IMR-90 (cell line): Measurements from ENCODE around the gene DNAJB8. TPM values are rescaled to one million over a fixed set of nuclear protein-coding genes. Genes with fewer than 3 reads are reported as not detected.

Experiments used
- ATAC-seq: fragments of 200-7000 bp; cut with Tn5 transposase; 2 replicates; pipeline ENCODE4 v1.9.1; 2020; ENCODE audit warnings: low read depth, mild to moderate bottlenecking, moderate library complexity
- BruUV-seq: library from RNA; stranded (reverse); fragments of 400-500 nt; replicated peaks from 2 replicates; lab custom pipeline; 2021; lab: Mats Ljungman, UMichigan
- CTCF ChIA-PET: fragments of 300-600 bp; formaldehyde crosslinking; extraction: SDS; loops from one replicate; lab custom pipeline; 2021; ENCODE audit warnings: antibody characterized with exemption; lab: Yijun Ruan, JAX
- POLR2A ChIA-PET: fragments of 300-600 bp; sonication (Branson Sonifier 250); formaldehyde crosslinking; loops from one replicate; lab custom pipeline; 2022; ENCODE audit warnings: antibody characterized with exemption; ENCODE audit not compliant: unreplicated experiment; lab: Charles Lee
- DNase-seq: peaks from one replicate; pipeline ENCODE4 v3.0.0; 2013
- H2AFZ ChIP-seq: replicated peaks from 2 replicates; pipeline ENCODE3; 2013; ENCODE audit warnings: low read length, mild to moderate bottlenecking; ENCODE audit not compliant: poor library complexity
- H2AK5ac ChIP-seq: 2 replicates; pipeline ENCODE4 v1.6.1; 2013; ENCODE audit warnings: low read depth, low read length, inconsistent platforms
- H2AK9ac ChIP-seq: replicated peaks from 2 replicates; pipeline ENCODE3; 2013; ENCODE audit warnings: mild to moderate bottlenecking, low read depth, low read length, moderate library complexity; ENCODE audit not compliant: poor library complexity
- H2BK120ac ChIP-seq: 2 replicates; pipeline ENCODE4 v1.6.1; 2013; ENCODE audit warnings: low read depth, low read length, inconsistent platforms
- H2BK15ac ChIP-seq: 3 replicates; pipeline ENCODE4 v1.6.1; 2013; ENCODE audit warnings: low read depth, low read length, inconsistent platforms
- H2BK20ac ChIP-seq: 2 replicates; pipeline ENCODE4 v1.6.1; 2013; ENCODE audit warnings: low read depth, mild to moderate bottlenecking, inconsistent platforms, low read length, moderate library complexity
- H2BK5ac ChIP-seq: 2 replicates; pipeline ENCODE4 v1.6.1; 2013; ENCODE audit warnings: mild to moderate bottlenecking, low read depth, low read length, inconsistent platforms; ENCODE audit not compliant: poor library complexity, severe bottlenecking
- H3K14ac ChIP-seq: replicated peaks from 2 replicates; pipeline ENCODE4 v1.6.1; 2013; ENCODE audit warnings: low read depth, low read length, inconsistent platforms
- H3K18ac ChIP-seq: 2 replicates; pipeline ENCODE4 v1.6.1; 2013; ENCODE audit warnings: low read depth, low read length, control low read depth
- H3K23ac ChIP-seq: 2 replicates; pipeline ENCODE4 v1.6.1; 2013; ENCODE audit warnings: low read depth, low read length, inconsistent platforms
- H3K27ac ChIP-seq: 2 replicates; pipeline ENCODE4 v1.5.1; 2013; ENCODE audit warnings: mild to moderate bottlenecking, control low read depth, low read length; ENCODE audit not compliant: insufficient read depth
- H3K27me3 ChIP-seq: 2 replicates; pipeline ENCODE4 v1.6.1; 2013; ENCODE audit warnings: low read length; ENCODE audit not compliant: control insufficient read depth, insufficient read depth
- H3K36me3 ChIP-seq: 2 replicates; pipeline ENCODE4 v1.6.1; 2013; ENCODE audit warnings: low read length, mixed read lengths; ENCODE audit not compliant: control insufficient read depth, insufficient read depth
- H3K4ac ChIP-seq: 2 replicates; pipeline ENCODE4 v1.6.1; 2013; ENCODE audit warnings: low read depth, low read length, inconsistent platforms
- H3K4me1 ChIP-seq: 2 replicates; pipeline ENCODE4 v1.6.1; 2013; ENCODE audit warnings: low read length, mixed read lengths; ENCODE audit not compliant: control insufficient read depth, insufficient read depth
- H3K4me2 ChIP-seq: 2 replicates; pipeline ENCODE4 v1.6.1; 2013; ENCODE audit warnings: low read depth, mild to moderate bottlenecking, control low read depth, low read length, moderate library complexity
- H3K4me3 ChIP-seq: 2 replicates; pipeline ENCODE4 v1.5.1; 2013; ENCODE audit warnings: low read depth, mild to moderate bottlenecking, control low read depth, low read length, moderate library complexity; ENCODE audit not compliant: insufficient read depth
- H3K56ac ChIP-seq: 2 replicates; pipeline ENCODE4 v1.6.1; 2013; ENCODE audit warnings: low read length, inconsistent platforms; ENCODE audit not compliant: insufficient read depth; ENCODE audit errors: extremely low read depth
- H3K79me1 ChIP-seq, 2 experiments: 2 replicates each; pipeline ENCODE4 v1.6.1; 2013; ENCODE audit warnings: low read length in 2 of 2, inconsistent platforms in 1 of 2, low read depth in 1 of 2
- H3K9ac ChIP-seq: 2 replicates; pipeline ENCODE4 v1.6.1; 2013; ENCODE audit warnings: low read depth, low read length, control low read depth
- H3K9me1 ChIP-seq: 2 replicates; pipeline ENCODE4 v1.6.1; 2013; ENCODE audit warnings: low read length, inconsistent platforms; ENCODE audit not compliant: insufficient read depth
- H3K9me3 ChIP-seq: 2 replicates; pipeline ENCODE4 v1.6.1; 2013; ENCODE audit warnings: low read length; ENCODE audit not compliant: control insufficient read depth, insufficient read depth
- H4K20me1 ChIP-seq: 2 replicates; pipeline ENCODE4 v1.6.1; 2013; ENCODE audit warnings: low read length, inconsistent platforms; ENCODE audit not compliant: insufficient read depth
- H4K5ac ChIP-seq: 2 replicates; pipeline ENCODE4 v1.6.1; 2013; ENCODE audit warnings: mild to moderate bottlenecking, low read depth, low read length, control low read depth
- H4K8ac ChIP-seq, 2 experiments: 2 replicates each; pipeline ENCODE4 v1.6.1; 2013; ENCODE audit warnings: low read depth in 2 of 2, low read length in 2 of 2, control low read depth in 1 of 2, inconsistent platforms in 1 of 2
- H4K91ac ChIP-seq: 2 replicates; pipeline ENCODE4 v1.6.1; 2013; ENCODE audit warnings: low read depth, low read length, inconsistent platforms; ENCODE audit not compliant: insufficient read depth
- MAZ ChIP-seq: IDR thresholded peaks from 2 replicates; pipeline ENCODE4 v1.6.1; 2012; ENCODE audit warnings: low read depth, mild to moderate bottlenecking, low read length, improper control_type of control experiment, moderate library complexity, borderline replicate concordance
- WGBS, 2 experiments: methylation state at CpG; one replicate each; pipeline versions ENCODE4 v1.1.5 to v1.1.7; 2013; ENCODE audit warnings: missing lambda C conversion rate in 2 of 2; ENCODE audit not compliant: insufficient read length in 1 of 2; ENCODE audit errors: extremely low coverage in 2 of 2; 5-methylcytosine and 5-hydroxymethylcytosine counted together
- dilution Hi-C: fragments of 300-500 bp; cut with HindIII; formaldehyde crosslinking; loops from one replicate; pipeline ENCODE4 v1.14.3; 2018; ENCODE audit warnings: low sequenced_read_pairs; ENCODE audit not compliant: unreplicated experiment
- in situ Hi-C: fragments of 300-500 bp; cut with MboI; formaldehyde crosslinking; loops from 3 replicates; pipeline ENCODE4 v1.14.3; 2019; ENCODE audit warnings: low sequenced_read_pairs, inconsistent platforms, mixed read lengths
- intact Hi-C: fragments of 100-400 bp; cut with micrococcal nuclease; formaldehyde crosslinking; loops from 2 replicates; pipeline ENCODE4 v1.10.0; 2022
- polyA plus RNA-seq, 3 experiments: library from polyadenylated mRNA; depleted of rRNA; stranded (reverse); fragments of >200 nt; gene quantifications; 2 replicates each; pipeline ENCODE4 v1.2.3, GENCODE V29; 2012; ENCODE audit warnings: low replicate concordance in 1 of 3
- total RNA-seq: library from RNA; depleted of rRNA; stranded (reverse); fragments of >200 nt; gene quantifications from 2 replicates; pipeline ENCODE4 v1.2.3, GENCODE V29; 2012
- TF ChIP-seq, protein P1 (sequence below): conservative IDR thresholded peaks from 2 replicates; pipeline ENCODE4 v1.5.1; 2012; ENCODE audit warnings: mild to moderate bottlenecking, low read depth, low read length, improper control_type of control experiment

DNAJB8 gene
- total and polyA plus RNA-seq, 2 of the 4 experiments (the other 2 are of a cell fraction): not detected

DNA sequence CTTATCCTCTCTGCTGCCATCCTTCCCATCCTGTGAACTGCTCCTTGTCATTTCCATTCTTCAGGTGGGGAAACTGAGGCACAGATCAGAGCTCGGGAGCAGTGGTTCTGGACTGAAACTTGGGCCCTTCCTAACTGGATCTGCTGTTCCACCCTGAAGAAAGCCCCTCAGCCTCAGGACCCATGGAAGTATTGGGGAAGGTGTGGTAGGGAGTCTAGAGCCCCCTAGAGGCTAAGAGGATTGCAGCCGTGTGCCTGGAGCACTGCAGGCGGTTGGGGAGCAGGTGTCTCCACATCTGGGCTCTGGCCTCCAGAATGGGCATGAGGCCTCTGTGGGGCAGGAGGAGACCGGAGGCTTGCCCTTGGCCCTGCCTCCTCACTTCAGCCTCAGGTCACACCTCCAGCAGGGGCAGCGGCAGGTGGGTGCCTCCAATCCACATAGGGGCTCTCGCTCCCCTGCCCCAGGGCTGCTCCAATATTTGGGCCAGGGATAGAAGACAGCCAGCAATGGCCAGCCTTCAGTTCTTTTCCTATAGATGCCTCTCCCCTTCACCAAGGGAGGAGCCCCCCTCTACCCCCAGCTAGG is 28.1 kb downstream of the DNAJB8 start:
- no peak overlapping the region for H3K27ac ChIP-seq
- H2AFZ ChIP-seq: no peak overlapping the region
- no peak overlapping the region for H2AK5ac ChIP-seq
- intact Hi-C loops (no loop called here), dilution Hi-C loops (no loop called here), in situ Hi-C loops (no loop called here)
- no peaks in the 10 kb centered on the region for H3K36me3 ChIP-seq
- H3K4me3 ChIP-seq: no peak overlapping the region
- H3K4ac ChIP-seq: no peak overlapping the region
- H4K5ac ChIP-seq: no peak overlapping the region
- H4K91ac ChIP-seq: no peak overlapping the region
- H3K9me3 ChIP-seq: peaks cover 3% of the 10 kb centered on the region; the same call in 1 of the 2 replicates
- H4K20me1 ChIP-seq: no peaks in the 10 kb centered on the region
- ATAC-seq: no peak
- ChIA-PET CTCF (no interaction called here), POLR2A (no interaction called here)
- no peak overlapping the region for H3K14ac ChIP-seq
- H3K9ac ChIP-seq: no peak overlapping the region
- H2BK120ac ChIP-seq: no peak overlapping the region
- no peak overlapping the region for H2BK20ac ChIP-seq
- H2BK5ac ChIP-seq: no peak overlapping the region
- H3K56ac ChIP-seq: no peak overlapping the region
- no peak overlapping the region for H4K8ac ChIP-seq
- TF ChIP-seq MAZ: no peak
- TF ChIP-seq, protein P1, sequence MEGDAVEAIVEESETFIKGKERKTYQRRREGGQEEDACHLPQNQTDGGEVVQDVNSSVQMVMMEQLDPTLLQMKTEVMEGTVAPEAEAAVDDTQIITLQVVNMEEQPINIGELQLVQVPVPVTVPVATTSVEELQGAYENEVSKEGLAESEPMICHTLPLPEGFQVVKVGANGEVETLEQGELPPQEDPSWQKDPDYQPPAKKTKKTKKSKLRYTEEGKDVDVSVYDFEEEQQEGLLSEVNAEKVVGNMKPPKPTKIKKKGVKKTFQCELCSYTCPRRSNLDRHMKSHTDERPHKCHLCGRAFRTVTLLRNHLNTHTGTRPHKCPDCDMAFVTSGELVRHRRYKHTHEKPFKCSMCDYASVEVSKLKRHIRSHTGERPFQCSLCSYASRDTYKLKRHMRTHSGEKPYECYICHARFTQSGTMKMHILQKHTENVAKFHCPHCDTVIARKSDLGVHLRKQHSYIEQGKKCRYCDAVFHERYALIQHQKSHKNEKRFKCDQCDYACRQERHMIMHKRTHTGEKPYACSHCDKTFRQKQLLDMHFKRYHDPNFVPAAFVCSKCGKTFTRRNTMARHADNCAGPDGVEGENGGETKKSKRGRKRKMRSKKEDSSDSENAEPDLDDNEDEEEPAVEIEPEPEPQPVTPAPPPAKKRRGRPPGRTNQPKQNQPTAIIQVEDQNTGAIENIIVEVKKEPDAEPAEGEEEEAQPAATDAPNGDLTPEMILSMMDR: peak; percentile 26; the same call in 1 of the 2 replicates
- peaks cover 70% of the 10 kb centered on the region for H3K27me3 ChIP-seq
- no peak overlapping the region for H2BK15ac ChIP-seq
- no peaks in the 10 kb centered on the region for H3K4me1 ChIP-seq
- no peaks in the 10 kb centered on the region for H3K9me1 ChIP-seq
- no peak overlapping the region for H3K4me2 ChIP-seq
- no peak for DNase-seq
- no CpG with 5 or more reads among the region's 6 CpGs for WGBS, 2 experiments
- BruUV-seq: no TSS peak
- H2AK9ac ChIP-seq: no peak overlapping the region
- no peak overlapping the region for H3K23ac ChIP-seq
- no peak overlapping the region for H3K18ac ChIP-seq
- no peaks in the 10 kb centered on the region for H3K79me1 ChIP-seq
